Neural progenitor cell (in vitro differentiated cells): ENCODE measurements around the gene TCF7L2.

Experiments used
- EZH2 ChIP-seq: fragments of 200-600 bp; sonication (generic); IDR thresholded peaks from 2 replicates; pipeline ENCODE4 v1.6.1; 2017; ENCODE audit warnings: antibody characterized with exemption, mild to moderate bottlenecking, moderate library complexity
- EZH2phosphoT487 ChIP-seq: fragments of 200-600 bp; sonication (generic); IDR thresholded peaks from 2 replicates; pipeline ENCODE4 v1.6.1; 2017; ENCODE audit warnings: antibody characterized with exemption
- TF ChIP-seq, protein P1 (sequence below): fragments of 200-600 bp; sonication (generic); IDR thresholded peaks from 2 replicates; pipeline ENCODE4 v1.5.1; 2017; ENCODE audit warnings: antibody characterized with exemption, mild to moderate bottlenecking

DNA sequence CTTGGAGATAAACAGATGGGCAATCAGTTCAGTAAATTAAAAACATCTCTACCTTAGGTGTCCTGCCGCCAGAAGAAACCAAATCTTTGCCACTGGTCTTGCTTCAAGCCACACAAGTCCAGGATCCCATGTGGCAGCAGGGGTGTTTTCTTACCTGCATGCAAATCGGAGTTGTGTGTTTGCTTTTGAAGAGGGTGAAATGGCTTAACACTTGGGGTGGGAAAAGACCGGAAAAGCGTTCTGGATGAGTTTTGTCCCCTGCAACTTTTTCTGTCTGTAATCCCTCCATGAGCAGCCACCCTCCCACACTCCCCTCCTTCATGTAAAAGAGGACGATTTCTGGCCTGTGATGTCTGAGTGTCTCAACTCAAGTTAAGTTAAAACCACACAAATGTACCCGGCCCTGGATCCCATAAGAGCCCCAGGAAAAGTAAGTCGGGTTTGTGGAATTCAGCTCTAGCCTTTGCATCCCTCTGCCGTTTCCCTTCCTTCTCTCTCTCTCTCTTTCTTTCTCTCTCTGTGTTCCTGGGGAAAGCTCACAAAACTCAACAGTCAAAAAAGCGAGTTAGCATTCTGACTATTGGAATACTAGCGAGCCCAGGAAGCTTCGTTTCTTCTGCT is 178.5 kb downstream of the TCF7L2 start:
- TF ChIP-seq, protein P1, sequence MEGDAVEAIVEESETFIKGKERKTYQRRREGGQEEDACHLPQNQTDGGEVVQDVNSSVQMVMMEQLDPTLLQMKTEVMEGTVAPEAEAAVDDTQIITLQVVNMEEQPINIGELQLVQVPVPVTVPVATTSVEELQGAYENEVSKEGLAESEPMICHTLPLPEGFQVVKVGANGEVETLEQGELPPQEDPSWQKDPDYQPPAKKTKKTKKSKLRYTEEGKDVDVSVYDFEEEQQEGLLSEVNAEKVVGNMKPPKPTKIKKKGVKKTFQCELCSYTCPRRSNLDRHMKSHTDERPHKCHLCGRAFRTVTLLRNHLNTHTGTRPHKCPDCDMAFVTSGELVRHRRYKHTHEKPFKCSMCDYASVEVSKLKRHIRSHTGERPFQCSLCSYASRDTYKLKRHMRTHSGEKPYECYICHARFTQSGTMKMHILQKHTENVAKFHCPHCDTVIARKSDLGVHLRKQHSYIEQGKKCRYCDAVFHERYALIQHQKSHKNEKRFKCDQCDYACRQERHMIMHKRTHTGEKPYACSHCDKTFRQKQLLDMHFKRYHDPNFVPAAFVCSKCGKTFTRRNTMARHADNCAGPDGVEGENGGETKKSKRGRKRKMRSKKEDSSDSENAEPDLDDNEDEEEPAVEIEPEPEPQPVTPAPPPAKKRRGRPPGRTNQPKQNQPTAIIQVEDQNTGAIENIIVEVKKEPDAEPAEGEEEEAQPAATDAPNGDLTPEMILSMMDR, result no peak
- TF ChIP-seq EZH2phosphoT487 (no peak), EZH2 (no peak)
